Lung (tissue), 11 donors: ENCODE measurements around the gene NPIPA7. TPM values are rescaled to one million over a fixed set of nuclear protein-coding genes. Genes with fewer than 3 reads are reported as not detected.
"Not testable (repeated sequence)": the region's sequence is repeated elsewhere in the genome, so short reads cannot be mapped to it uniquely, and the experiment has no call there.

Experiments
- ATAC-seq: fragments of 200-7000 bp; cut with Tn5 transposase; one replicate; pipeline ENCODE4 v1.9.1; 2020; ENCODE audit warnings: moderate number of reproducible peaks; ENCODE audit not compliant: insufficient read depth, low FRiP score
- DNase-seq, 3 donors: peaks; one replicate each; pipeline ENCODE4 v3.0.0-alpha.2; 2013 to 2017
- H3K27ac ChIP-seq, 2 donors: one replicate each; pipeline ENCODE4 v1.5.1; 2013; ENCODE audit warnings: mild to moderate bottlenecking in 2 of 2, moderate library complexity in 2 of 2, control low read depth in 1 of 2, inconsistent platforms in 1 of 2, low read depth in 1 of 2, low read length in 1 of 2
- H3K27me3 ChIP-seq, 3 donors: one replicate each; pipeline ENCODE4 v1.5.1; 2013; ENCODE audit warnings: low read length in 2 of 3; ENCODE audit not compliant: control insufficient read depth in 3 of 3, insufficient read depth in 3 of 3
- H3K36me3 ChIP-seq, 4 donors: one replicate each; pipeline ENCODE4 v1.5.1; 2013; ENCODE audit warnings: low read length in 4 of 4, mild to moderate bottlenecking in 1 of 4, moderate library complexity in 1 of 4; ENCODE audit not compliant: control insufficient read depth in 4 of 4, insufficient read depth in 4 of 4
- H3K4me1 ChIP-seq, 5 donors: one replicate each; pipeline ENCODE4 v1.5.1; 2013; ENCODE audit warnings: low read length in 5 of 5, mild to moderate bottlenecking in 2 of 5, moderate library complexity in 1 of 5; ENCODE audit not compliant: control insufficient read depth in 5 of 5, insufficient read depth in 5 of 5
- H3K4me3 ChIP-seq: one replicate; pipeline ENCODE4 v1.5.1; 2013; ENCODE audit warnings: mild to moderate bottlenecking, control low read depth, moderate library complexity
- H3K9ac ChIP-seq, 2 donors: one replicate each; pipeline ENCODE4 v1.5.1; 2013; ENCODE audit warnings: low read length in 2 of 2, control low read depth in 1 of 2; ENCODE audit not compliant: insufficient read depth in 1 of 2
- H3K9me3 ChIP-seq, 4 donors: one replicate each; pipeline ENCODE4 v1.5.1; 2013; ENCODE audit warnings: low read length in 3 of 4, mild to moderate bottlenecking in 1 of 4, moderate library complexity in 1 of 4; ENCODE audit not compliant: control insufficient read depth in 4 of 4, insufficient read depth in 3 of 4
- WGBS, 2 donors: extraction: QIAGEN DNeasy Blood & Tissue Kit; methylation state at CpG; one replicate each; pipeline ENCODE4 v1.1.7; 2013; 5-methylcytosine and 5-hydroxymethylcytosine counted together
- polyA plus RNA-seq, 2 donors: library from polyadenylated mRNA; stranded (reverse); fragments of 200-250 nt; gene quantifications; one replicate each; pipeline ENCODE4 v1.2.1, GENCODE V29; 2013
- small RNA-seq: library from RNA; depleted of rRNA; stranded (forward); fragments of <200 nt; gene quantifications from one replicate; pipeline ENCODE3, GENCODE V24; 2014; ENCODE audit warnings: low replicate concordance
- total RNA-seq, 2 donors: library from RNA; depleted of rRNA in 1 of 2; stranded (reverse); fragments of >200 nt in 1 of 2; gene quantifications; one replicate each; pipeline ENCODE4 v1.2.1, GENCODE V29; 2014 to 2021
- donor health status: Bipolar disorder and iron deficiency.
- donor health status: healthy.
- donor health status: DM: yes; HTN: yes; CAD: no.

Gene NPIPA7
- total and polyA plus RNA-seq, 4 donors, result 9.3 to 21.6 (median 10.3) TPM

DNA sequence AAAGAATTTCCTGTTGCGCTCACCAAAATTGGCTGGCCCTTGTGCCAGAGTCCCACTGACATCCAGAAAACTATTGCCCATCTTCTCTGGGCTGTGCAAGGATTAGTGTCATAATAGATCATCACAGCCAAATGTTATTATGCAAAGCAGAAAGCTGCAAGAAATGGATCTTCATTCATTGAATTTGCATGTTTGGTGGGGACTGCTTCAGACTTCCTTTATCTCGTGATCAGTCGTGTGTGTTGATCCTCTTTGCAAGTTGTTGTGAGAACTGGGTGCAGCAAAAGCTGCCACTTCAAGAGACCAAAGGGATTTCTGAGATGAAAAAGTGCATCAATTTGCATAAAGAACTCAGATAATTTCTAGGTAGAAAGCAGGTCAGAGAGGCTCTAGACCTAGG lies 52.2 kb downstream of the NPIPA7 start:
- not testable (repeated sequence) for H3K27me3 ChIP-seq, DNase-seq, H3K9me3 ChIP-seq, H3K9ac ChIP-seq, H3K36me3 ChIP-seq, ATAC-seq, H3K4me1 ChIP-seq, H3K27ac ChIP-seq, H3K4me3 ChIP-seq
- 11 to 14% methylated on average over 1 to 2 of the region's 3 CpGs for WGBS, 2 donors

DNA sequence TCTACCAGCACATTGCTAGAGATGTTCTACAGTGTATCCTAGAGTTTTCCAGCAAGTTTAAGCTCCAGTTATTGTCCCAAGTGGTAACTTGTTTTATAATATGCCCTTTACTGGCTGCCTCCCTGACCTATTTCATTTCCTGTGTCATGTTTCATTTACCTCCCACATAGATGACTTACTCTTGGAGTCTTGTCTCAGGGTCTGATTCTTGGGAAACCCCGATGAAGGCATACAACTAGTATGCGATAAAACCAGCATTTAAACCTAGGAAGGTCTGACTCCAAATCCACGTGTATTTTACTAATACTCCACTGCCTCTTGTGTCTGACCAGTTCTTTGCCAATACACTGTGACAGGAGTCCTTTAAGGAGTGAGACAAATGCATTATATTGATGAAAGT lies 55.8 kb downstream of the NPIPA7 start:
- not testable (repeated sequence) for H3K27ac ChIP-seq, H3K9ac ChIP-seq, H3K27me3 ChIP-seq, H3K4me3 ChIP-seq, ATAC-seq, H3K4me1 ChIP-seq, H3K9me3 ChIP-seq, DNase-seq, H3K36me3 ChIP-seq
- WGBS, 2 donors, result 73 to 77% methylated on average over 1 of the region's 3 CpGs

GRCh38 chr16:16441401-16441800 lies 62.5 kb downstream of the NPIPA7 start:
- H3K9ac ChIP-seq, H3K4me3 ChIP-seq, H3K9me3 ChIP-seq, ATAC-seq, H3K36me3 ChIP-seq, DNase-seq, H3K4me1 ChIP-seq, H3K27me3 ChIP-seq, H3K27ac ChIP-seq: not testable (repeated sequence)
- WGBS, 2 donors, result 100% methylated on average over 1 of the region's 2 CpGs; no CpG with 5 or more reads in 1 of the 2 donors

Small RNAs within 50 kb of the gene (small RNA-seq; reads per million reads assigned to genes)
- gene AC138969.3 (not detected), gene MIR6511A3 (not detected), gene MIR6770-2 (not detected)

Other genes starting within 250 kb of the NPIPA7 start
- gene ABCC6, start 155.6 kb upstream of the NPIPA7 start, total RNA-seq, result 10 to 100 TPM; 22.7 to 25.1 TPM
- 10 to 100 TPM; 10.0 to 37.0 TPM for gene ABCC6, start 155.6 kb upstream of the NPIPA7 start, polyA plus RNA-seq
- 10 to 100 TPM; 42.0 to 54.9 TPM for gene NOMO3, start 146.6 kb upstream of the NPIPA7 start, total RNA-seq
- gene NOMO3, start 146.6 kb upstream of the NPIPA7 start, polyA plus RNA-seq, result 10 to 100 TPM in 1 of 2 donors, 1 to 10 TPM in 1; 7.8 to 14.2 TPM